ENCODE results near the gene USP6NL. TPM values are rescaled to one million over a fixed set of nuclear protein-coding genes. Genes with fewer than 3 reads are reported as not detected.

Gene USP6NL
- total RNA-seq, 4 donors from 2014 or later = 28.8 to 56.4 (median 34.0) TPM

DNA sequence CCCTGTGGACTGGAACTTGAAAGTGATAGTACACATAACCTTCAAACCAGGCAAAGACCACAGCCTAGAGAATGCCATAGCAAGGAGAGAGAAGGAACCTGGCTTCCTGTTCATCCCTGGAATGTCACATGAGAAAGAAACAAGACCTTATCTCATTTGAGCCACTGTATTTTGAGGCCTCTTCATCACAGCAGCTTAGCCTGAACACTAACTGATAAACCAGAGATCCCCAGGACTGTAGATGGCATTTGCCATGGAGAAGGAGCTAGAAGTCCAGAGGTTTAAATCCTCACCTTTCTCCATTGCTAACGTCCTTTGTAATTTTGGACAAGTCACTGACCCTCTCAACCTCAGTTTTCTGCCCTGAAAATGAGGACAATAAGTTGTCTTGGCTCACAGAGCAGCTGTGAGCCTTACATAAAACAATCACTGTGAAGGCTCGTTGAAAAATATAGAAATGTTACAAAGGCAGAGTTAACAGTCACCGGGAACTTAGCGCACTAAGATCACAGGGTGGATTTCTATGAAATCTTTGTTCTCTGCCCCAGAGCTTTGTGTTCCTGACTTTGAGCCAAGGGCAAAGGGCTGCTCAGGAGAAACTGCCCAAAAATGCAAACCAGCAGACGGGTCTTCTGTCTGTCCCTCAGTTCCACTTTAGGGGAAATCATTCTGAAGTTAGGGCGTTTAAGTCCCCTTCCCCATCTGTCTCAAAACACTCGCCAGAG lies 197.0 kb downstream of the USP6NL start:
- Histone ChIP-seq H3K4me3 (no peak overlapping the region), H3K4me1 (no peaks in the 10 kb centered on the region), H3K27me3 (no peaks in the 10 kb centered on the region), H3K9me3 (peaks cover 0 to 8% (median 7%) of the 10 kb centered on the region in 3 donors), H3K36me3 (no peaks in the 10 kb centered on the region), H3K27ac (no peak overlapping the region)
- WGBS, 2 donors = 44 to 52% methylated on average over 4 to 7 of the region's 7 CpGs
- TF ChIP-seq, protein P1, sequence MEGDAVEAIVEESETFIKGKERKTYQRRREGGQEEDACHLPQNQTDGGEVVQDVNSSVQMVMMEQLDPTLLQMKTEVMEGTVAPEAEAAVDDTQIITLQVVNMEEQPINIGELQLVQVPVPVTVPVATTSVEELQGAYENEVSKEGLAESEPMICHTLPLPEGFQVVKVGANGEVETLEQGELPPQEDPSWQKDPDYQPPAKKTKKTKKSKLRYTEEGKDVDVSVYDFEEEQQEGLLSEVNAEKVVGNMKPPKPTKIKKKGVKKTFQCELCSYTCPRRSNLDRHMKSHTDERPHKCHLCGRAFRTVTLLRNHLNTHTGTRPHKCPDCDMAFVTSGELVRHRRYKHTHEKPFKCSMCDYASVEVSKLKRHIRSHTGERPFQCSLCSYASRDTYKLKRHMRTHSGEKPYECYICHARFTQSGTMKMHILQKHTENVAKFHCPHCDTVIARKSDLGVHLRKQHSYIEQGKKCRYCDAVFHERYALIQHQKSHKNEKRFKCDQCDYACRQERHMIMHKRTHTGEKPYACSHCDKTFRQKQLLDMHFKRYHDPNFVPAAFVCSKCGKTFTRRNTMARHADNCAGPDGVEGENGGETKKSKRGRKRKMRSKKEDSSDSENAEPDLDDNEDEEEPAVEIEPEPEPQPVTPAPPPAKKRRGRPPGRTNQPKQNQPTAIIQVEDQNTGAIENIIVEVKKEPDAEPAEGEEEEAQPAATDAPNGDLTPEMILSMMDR (IDR thresholded peaks at IDR 0.05) = no peak
- no peak for TF ChIP-seq POLR2A (IDR thresholded peaks at IDR 0.05)
- no peak for DNase-seq
- intact Hi-C loops (cut with DNase I) = no loop called here

DNA sequence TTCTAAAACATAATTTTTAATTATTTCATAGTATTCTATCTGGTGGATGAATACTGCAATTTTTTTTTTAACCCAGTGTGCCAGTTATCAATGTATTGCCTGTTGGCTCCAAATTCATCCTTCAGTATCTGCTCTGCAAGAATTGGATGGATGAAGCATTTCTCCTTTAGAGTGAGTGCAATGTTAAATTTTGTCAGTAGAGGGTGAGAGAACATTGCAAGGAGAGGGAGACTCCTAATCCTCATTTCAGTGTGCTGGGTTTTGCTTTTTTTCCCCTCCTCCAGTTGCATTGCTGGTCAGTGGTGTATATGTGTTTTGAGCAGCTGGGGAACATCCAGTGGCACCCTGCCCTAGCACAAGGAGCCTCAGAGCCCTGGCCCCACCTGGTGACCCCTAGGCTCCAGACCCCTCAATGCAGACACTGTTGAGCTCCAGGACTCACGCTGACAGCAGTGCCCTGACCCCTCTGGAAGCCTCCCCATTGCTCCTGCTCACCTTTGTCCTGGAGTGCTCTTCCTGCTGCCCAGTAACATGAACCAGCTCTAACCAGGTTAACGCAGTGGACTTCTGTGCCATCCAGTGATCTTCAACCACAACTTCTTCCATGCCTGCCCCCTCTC lies 199.4 kb downstream of the USP6NL start:
- Histone ChIP-seq H3K9me3 (peaks cover 0 to 8% (median 5%) of the 10 kb centered on the region in 3 donors), H3K4me1 (no peaks in the 10 kb centered on the region), H3K27ac (no peak overlapping the region), H3K36me3 (no peaks in the 10 kb centered on the region), H3K4me3 (no peak overlapping the region), H3K27me3 (no peaks in the 10 kb centered on the region)
- TF ChIP-seq, protein P1 (IDR thresholded peaks at IDR 0.05) = no peak
- TF ChIP-seq POLR2A (IDR thresholded peaks at IDR 0.05) = no peak
- DNase-seq = no peak
- intact Hi-C loops (cut with DNase I) = no loop called here
- 67 to 79% methylated on average over 1 to 2 of the region's 2 CpGs for WGBS, 2 donors

DNA sequence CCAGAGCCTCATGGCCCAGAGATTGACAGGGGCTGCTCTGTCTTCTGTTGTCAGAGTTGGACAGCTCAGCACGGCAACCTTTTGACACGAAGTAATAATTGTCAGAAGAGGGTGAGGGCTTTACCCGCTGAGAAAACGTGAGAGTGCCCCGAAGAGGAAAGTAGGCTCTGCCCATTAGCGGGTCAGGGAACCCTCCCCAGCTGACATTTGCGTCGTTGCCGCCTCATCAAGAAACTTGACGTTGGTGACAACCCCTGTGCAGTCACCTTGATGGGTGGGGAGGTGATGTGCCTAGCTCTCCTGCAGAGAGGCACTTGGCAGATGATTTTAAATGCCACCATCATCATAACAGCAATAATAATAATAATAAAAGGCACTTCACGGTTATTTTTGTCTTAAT lies 202.1 kb downstream of the USP6NL start:
- intact Hi-C loops (cut with DNase I) = no loop called here
- no peak overlapping the region for H3K27ac ChIP-seq
- peaks cover 0 to 8% (median 5%) of the 10 kb centered on the region in 3 donors for H3K9me3 ChIP-seq
- no peak for TF ChIP-seq POLR2A (IDR thresholded peaks at IDR 0.05)
- TF ChIP-seq, protein P1 (IDR thresholded peaks at IDR 0.05) = no peak
- no peak overlapping the region for H3K4me3 ChIP-seq
- no peaks in the 10 kb centered on the region for H3K36me3 ChIP-seq
- no peaks in the 10 kb centered on the region for H3K27me3 ChIP-seq
- DNase-seq = no peak
- 65 to 77% methylated on average over 10 to 11 of the region's 11 CpGs for WGBS, 2 donors
- H3K4me1 ChIP-seq = no peaks in the 10 kb centered on the region

DNA sequence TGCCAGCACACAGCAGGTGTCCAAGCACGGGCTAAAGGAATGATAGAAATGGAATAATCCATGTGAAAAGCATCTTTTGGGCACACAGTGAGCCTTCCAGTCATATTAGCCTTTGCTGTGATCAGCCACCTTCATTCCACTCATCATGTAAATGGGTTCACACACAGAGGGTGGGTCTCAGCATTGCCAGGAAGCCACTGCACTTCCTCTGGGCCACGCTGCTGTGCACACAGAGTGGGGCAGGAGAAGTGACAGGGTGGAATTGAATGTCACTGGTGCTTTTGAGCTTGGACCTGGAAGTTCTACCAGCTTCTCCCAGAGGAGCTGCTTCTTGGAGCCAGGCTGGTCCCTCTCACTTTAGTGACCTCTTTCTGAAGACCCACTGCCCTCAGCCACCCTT lies 203.5 kb downstream of the USP6NL start:
- DNase-seq = no peak
- Histone ChIP-seq H3K4me3 (no peak overlapping the region), H3K27ac (no peak overlapping the region), H3K4me1 (no peaks in the 10 kb centered on the region), H3K27me3 (no peaks in the 10 kb centered on the region), H3K36me3 (no peaks in the 10 kb centered on the region), H3K9me3 (peaks cover 0 to 8% (median 5%) of the 10 kb centered on the region in 3 donors)
- TF ChIP-seq, protein P1 (IDR thresholded peaks at IDR 0.05) = no peak
- TF ChIP-seq POLR2A (IDR thresholded peaks at IDR 0.05) = no peak
- WGBS, 2 donors = 40 to 51% methylated on average over 2 of the region's 2 CpGs
- intact Hi-C loops (cut with DNase I) = no loop called here

- TF ChIP-seq, protein P1 (IDR thresholded peaks at IDR 0.05) = no peak
- TF ChIP-seq POLR2A (IDR thresholded peaks at IDR 0.05) = no peak
- Histone ChIP-seq H3K4me1 (peaks cover 0 to 2% (median 0%) of the 10 kb centered on the region in 3 donors), H3K4me3 (no peak overlapping the region), H3K36me3 (no peaks in the 10 kb centered on the region), H3K9me3 (no peaks in the 10 kb centered on the region), H3K27me3 (no peaks in the 10 kb centered on the region), H3K27ac (no peak overlapping the region)
- no peak for DNase-seq
- 67 to 73% methylated on average over 5 of the region's 5 CpGs for WGBS, 2 donors
- intact Hi-C loops (cut with DNase I) = no loop called here
Measured at GRCh38 chr10:11406746-11407145, 204.7 kb downstream of the USP6NL start.
